ENCODE results near the gene PSMC5. TPM values are rescaled to one million over a fixed set of nuclear protein-coding genes. Genes with fewer than 3 reads are reported as not detected.
A peak's percentile ranks its signal among the peaks of the same experiment; 100 is the strongest.

Gene PSMC5
- total and polyA plus RNA-seq, 10 donors: 74.5 to 175 (median 99.9) TPM

DNA sequence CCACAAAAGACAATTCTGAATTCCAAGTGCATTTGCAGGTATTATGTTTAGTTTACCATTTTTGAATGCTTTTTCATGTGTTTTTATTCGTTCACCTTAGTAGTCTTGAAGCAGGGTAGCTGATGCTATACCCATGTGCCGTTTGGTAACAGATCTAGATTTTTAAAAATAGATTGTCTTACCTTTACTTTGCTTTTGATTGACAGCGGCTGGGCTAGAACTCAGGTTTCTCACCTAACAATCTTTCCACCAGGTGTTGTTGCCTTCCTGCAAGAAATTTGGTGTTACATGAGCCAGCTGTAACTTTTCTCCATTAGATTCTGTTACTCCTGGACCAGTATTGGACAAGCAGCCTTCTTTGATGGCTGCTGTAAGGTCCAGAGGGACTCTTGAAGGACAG is 1.7 kb downstream of the PSMC5 start:
- intact Hi-C loops (cut with DNase I; ENCODE audit: low total_unique reads): loop anchor here (10.0 kb wide), 2 partner anchors 54 to 134 kb away; partner anchors contain the start of genes CCDC47 and DDX42
- peak overlapping the region in 2 of 8 donors; percentile 86 to 96 for H3K4me3 ChIP-seq

DNA sequence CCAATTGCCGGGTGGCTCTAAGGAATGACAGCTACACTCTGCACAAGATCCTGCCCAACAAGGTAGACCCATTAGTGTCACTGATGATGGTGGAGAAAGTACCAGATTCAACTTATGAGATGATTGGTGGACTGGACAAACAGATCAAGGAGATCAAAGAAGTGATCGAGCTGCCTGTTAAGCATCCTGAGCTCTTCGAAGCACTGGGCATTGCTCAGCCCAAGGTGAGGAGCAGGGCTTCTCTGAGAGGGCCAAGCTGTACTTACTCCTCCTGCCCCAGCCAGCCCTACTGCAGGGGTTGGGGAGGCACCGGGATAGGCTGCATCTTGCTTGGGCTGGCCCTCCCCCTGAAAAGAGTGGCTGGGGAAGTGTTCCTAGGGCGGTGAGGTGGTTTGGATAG is 3.0 kb downstream of the PSMC5 start:
- Histone ChIP-seq H3K4me3 (no peak overlapping the region), H3K27ac (peak overlapping the region in 2 of 8 donors; percentile 38 to 94), H3K4me1 (peaks cover 31 to 89% (median 60%) of the 10 kb centered on the region in 6 donors), H3K27me3 (replicated peaks in 1 of 7) (no peaks in the 10 kb centered on the region), H3K36me3 (peaks cover 7 to 75% (median 65%) of the 10 kb centered on the region in 6 donors), H3K9me3 (no peaks in the 10 kb centered on the region)
- 86 to 93% (median 91%) methylated on average over 5 of the region's 5 CpGs for WGBS, 5 donors
- DNase-seq: no peak
- intact Hi-C loops (cut with DNase I; ENCODE audit: low total_unique reads): no loop called here
- TF ChIP-seq POLR2AphosphoS5 (IDR thresholded peaks at IDR 0.05) (peak; percentile 39 to 43 (median 41)), POLR2A (IDR thresholded peaks at IDR 0.05) (no peak)

More for the DNA sequence above, 1.7 kb downstream of the PSMC5 start:
- 90 to 97% (median 96%) methylated on average over 3 of the region's 3 CpGs for WGBS, 5 donors
- H3K9me3 ChIP-seq: no peaks in the 10 kb centered on the region
- peak overlapping the region in 4 of 8 donors; percentile 11 to 94 (median 26) for H3K27ac ChIP-seq
- TF ChIP-seq POLR2AphosphoS5 (IDR thresholded peaks at IDR 0.05): no peak
- TF ChIP-seq, protein P1, sequence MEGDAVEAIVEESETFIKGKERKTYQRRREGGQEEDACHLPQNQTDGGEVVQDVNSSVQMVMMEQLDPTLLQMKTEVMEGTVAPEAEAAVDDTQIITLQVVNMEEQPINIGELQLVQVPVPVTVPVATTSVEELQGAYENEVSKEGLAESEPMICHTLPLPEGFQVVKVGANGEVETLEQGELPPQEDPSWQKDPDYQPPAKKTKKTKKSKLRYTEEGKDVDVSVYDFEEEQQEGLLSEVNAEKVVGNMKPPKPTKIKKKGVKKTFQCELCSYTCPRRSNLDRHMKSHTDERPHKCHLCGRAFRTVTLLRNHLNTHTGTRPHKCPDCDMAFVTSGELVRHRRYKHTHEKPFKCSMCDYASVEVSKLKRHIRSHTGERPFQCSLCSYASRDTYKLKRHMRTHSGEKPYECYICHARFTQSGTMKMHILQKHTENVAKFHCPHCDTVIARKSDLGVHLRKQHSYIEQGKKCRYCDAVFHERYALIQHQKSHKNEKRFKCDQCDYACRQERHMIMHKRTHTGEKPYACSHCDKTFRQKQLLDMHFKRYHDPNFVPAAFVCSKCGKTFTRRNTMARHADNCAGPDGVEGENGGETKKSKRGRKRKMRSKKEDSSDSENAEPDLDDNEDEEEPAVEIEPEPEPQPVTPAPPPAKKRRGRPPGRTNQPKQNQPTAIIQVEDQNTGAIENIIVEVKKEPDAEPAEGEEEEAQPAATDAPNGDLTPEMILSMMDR (IDR thresholded peaks at IDR 0.05 in 8 of 11, conservative IDR thresholded peaks at IDR 0.05 in 3 of 11): no peak
- no peak for TF ChIP-seq POLR2A (IDR thresholded peaks at IDR 0.05)
- DNase-seq: no peak
- peaks cover 2 to 75% (median 66%) of the 10 kb centered on the region in 6 donors for H3K36me3 ChIP-seq
- H3K4me1 ChIP-seq: peaks cover 25 to 89% (median 53%) of the 10 kb centered on the region in 6 donors
- no peaks in the 10 kb centered on the region for H3K27me3 ChIP-seq (replicated peaks in 1 of 7)

DNA sequence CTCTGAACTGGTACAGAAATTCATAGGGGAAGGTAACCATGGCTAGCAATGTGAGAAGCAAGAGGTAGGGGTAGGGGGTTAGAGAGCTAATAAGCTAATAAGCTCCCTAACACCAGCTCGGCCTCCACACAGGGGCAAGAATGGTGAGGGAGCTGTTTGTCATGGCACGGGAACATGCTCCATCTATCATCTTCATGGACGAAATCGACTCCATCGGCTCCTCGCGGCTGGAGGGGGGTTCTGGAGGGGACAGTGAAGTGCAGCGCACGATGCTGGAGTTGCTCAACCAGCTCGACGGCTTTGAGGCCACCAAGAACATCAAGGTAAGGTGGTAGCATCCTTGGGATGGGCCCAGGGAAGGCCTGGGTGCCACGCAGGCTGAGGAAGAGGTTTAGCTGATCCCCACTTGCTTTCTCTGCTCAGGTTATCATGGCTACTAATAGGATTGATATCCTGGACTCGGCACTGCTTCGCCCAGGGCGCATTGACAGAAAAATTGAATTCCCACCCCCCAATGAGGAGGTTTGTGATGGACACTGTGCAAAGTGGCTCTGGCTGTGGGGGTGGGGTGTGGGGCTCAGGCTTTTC is 3.8 kb downstream of the PSMC5 start:
- Histone ChIP-seq H3K4me1 (peaks cover 27 to 89% (median 55%) of the 10 kb centered on the region in 6 donors), H3K4me3 (no peak overlapping the region), H3K27ac (peak overlapping the region in 5 of 8 donors; percentile 20 to 72 (median 44)), H3K9me3 (no peaks in the 10 kb centered on the region), H3K27me3 (replicated peaks in 1 of 7) (no peaks in the 10 kb centered on the region), H3K36me3 (peaks cover 7 to 75% (median 69%) of the 10 kb centered on the region in 6 donors)
- intact Hi-C loops (cut with DNase I; ENCODE audit: low total_unique reads): no loop called here
- 85 to 89% (median 87%) methylated on average over 15 of the region's 15 CpGs for WGBS, 5 donors
- TF ChIP-seq POLR2AphosphoS5 (IDR thresholded peaks at IDR 0.05): peak in 2 of 3 donors; percentile 32 to 49
- TF ChIP-seq, protein P1 (IDR thresholded peaks at IDR 0.05 in 8 of 11, conservative IDR thresholded peaks at IDR 0.05 in 3 of 11): no peak
- no peak for DNase-seq

DNA sequence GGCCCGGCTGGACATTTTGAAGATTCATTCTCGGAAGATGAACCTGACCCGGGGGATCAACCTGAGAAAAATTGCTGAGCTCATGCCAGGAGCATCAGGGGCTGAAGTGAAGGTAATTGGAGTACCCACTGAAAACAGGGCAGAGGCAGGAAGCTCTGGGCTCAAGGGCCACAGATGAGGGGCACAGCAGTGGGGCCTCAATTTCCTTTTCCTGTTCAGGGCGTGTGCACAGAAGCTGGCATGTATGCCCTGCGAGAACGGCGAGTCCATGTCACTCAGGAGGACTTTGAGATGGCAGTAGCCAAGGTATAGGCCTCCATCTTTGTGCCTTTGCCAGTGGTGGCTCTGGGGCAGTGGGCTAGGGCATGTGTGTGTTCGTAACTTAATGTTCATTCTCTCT is 4.3 kb downstream of the PSMC5 start:
- no peak for DNase-seq
- Histone ChIP-seq H3K36me3 (peaks cover 7 to 80% (median 73%) of the 10 kb centered on the region in 6 donors), H3K9me3 (no peaks in the 10 kb centered on the region), H3K4me3 (no peak overlapping the region), H3K27ac (peak overlapping the region in 5 of 8 donors; percentile 20 to 72 (median 44)), H3K27me3 (replicated peaks in 1 of 7) (no peaks in the 10 kb centered on the region), H3K4me1 (peaks cover 22 to 89% (median 50%) of the 10 kb centered on the region in 6 donors)
- intact Hi-C loops (cut with DNase I; ENCODE audit: low total_unique reads): no loop called here
- no peak for TF ChIP-seq POLR2A (IDR thresholded peaks at IDR 0.05)
- no peak for TF ChIP-seq POLR2AphosphoS5 (IDR thresholded peaks at IDR 0.05)
- TF ChIP-seq, protein P1 (IDR thresholded peaks at IDR 0.05 in 8 of 11, conservative IDR thresholded peaks at IDR 0.05 in 3 of 11): no peak
- 26 to 39% (median 29%) methylated on average over 8 of the region's 8 CpGs for WGBS, 5 donors

Data from spleen (tissue), 11 donors.